ENCODE results near the gene NKX1-1. TPM values are rescaled to one million over a fixed set of nuclear protein-coding genes. Genes with fewer than 3 reads are reported as not detected.

Gene NKX1-1
- total and polyA plus RNA-seq, 2 experiments from 2014 or later, result not detected

DNA sequence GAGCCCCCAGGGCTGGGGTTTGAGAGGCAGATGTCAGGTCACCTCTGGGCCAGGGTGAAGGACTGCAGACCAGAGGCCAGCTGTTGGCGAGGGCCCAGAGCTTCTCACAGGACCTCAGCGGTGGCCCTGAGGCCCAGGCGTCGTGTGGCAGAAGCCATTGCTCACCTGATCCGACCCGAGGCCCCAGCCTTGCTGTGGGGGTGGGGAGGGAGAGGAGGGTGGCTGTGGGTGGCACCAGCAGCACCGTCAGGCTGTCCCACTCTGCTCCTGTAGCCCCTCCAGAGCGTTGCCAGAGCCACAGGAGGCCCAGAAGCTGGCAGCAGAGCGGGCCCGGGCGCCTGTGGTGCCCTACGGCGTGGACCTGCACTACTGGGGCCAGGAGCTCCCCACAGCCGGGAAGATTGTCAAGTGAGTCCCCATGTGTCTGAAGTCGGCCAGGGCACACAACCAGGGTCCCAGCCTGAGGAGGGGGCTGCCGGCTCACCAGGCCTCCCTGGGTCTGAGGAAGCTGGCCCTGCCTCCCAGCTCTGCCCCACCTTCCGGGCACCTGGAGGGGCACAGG lies 30.4 kb downstream of the NKX1-1 start (continued):
- TF ChIP-seq, protein P1, sequence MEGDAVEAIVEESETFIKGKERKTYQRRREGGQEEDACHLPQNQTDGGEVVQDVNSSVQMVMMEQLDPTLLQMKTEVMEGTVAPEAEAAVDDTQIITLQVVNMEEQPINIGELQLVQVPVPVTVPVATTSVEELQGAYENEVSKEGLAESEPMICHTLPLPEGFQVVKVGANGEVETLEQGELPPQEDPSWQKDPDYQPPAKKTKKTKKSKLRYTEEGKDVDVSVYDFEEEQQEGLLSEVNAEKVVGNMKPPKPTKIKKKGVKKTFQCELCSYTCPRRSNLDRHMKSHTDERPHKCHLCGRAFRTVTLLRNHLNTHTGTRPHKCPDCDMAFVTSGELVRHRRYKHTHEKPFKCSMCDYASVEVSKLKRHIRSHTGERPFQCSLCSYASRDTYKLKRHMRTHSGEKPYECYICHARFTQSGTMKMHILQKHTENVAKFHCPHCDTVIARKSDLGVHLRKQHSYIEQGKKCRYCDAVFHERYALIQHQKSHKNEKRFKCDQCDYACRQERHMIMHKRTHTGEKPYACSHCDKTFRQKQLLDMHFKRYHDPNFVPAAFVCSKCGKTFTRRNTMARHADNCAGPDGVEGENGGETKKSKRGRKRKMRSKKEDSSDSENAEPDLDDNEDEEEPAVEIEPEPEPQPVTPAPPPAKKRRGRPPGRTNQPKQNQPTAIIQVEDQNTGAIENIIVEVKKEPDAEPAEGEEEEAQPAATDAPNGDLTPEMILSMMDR (conservative IDR thresholded peaks at IDR 0.05; ENCODE audit: low read depth in 2 of 2), result no peak
- TF ChIP-seq ETS1 (IDR thresholded peaks at IDR 0.05), result no peak
- no peak for TF ChIP-seq POLR2AphosphoS5 (IDR thresholded peaks at IDR 0.05; ENCODE audit: low read depth)
- no peak for TF ChIP-seq ZNF462 (CRISPR knock-in tag; IDR thresholded peaks at IDR 0.05)
- TF ChIP-seq CREB1 (CRISPR knock-in tag; IDR thresholded peaks at IDR 0.05; ENCODE audit: low read depth), result no peak
- no peak for TF ChIP-seq EZH2phosphoT487 (IDR thresholded peaks at IDR 0.05; ENCODE audit: unreplicated experiment)
